ENCODE results near the gene MYPN. TPM values are rescaled to one million over a fixed set of nuclear protein-coding genes. Genes with fewer than 3 reads are reported as not detected.

MYPN gene
- total and polyA plus RNA-seq, 4 donors, result 0.01 to 0.08 (median 0.03) TPM; not detected in 1

- H3K4me3 ChIP-seq (ENCODE audit: low read depth in 1 of 3, low read length in 3 of 3), result no peak overlapping the region
- no peaks in the 10 kb centered on the region for H3K36me3 ChIP-seq (ENCODE audit: control insufficient read depth in 4 of 4, insufficient read depth in 3 of 4, low read depth in 1 of 4, low read length in 3 of 4)
- H3K9ac ChIP-seq (ENCODE audit: low read depth in 1 of 2, low read length in 2 of 2), result no peak overlapping the region
- TF ChIP-seq RXRA (IDR thresholded peaks at IDR 0.05) (peak; percentile 72 to 85), EGR1 (IDR thresholded peaks at IDR 0.05; ENCODE audit: low read depth in 2 of 2) (peak in 1 of 2 donors; percentile 62), YY1 (IDR thresholded peaks at IDR 0.05) (peak; percentile 87), HNF4A (conservative IDR thresholded peaks at IDR 0.05) (peak; percentile 48 to 69), TAF1 (conservative IDR thresholded peaks at IDR 0.05) (no peak), GABPA (IDR thresholded peaks at IDR 0.05 in 1 of 2, conservative IDR thresholded peaks at IDR 0.05 in 1 of 2) (peak in 1 of 2 donors; percentile 39), FOXA1 (IDR thresholded peaks at IDR 0.05) (peak; percentile 45), NR2F2 (IDR thresholded peaks at IDR 0.05) (peak; percentile 56), FOXA2 (IDR thresholded peaks at IDR 0.05) (peak; percentile 79), REST (IDR thresholded peaks at IDR 0.05) (no peak), RAD21 (IDR thresholded peaks at IDR 0.05) (peak; percentile 41 to 58), SP1 (IDR thresholded peaks at IDR 0.05) (peak; percentile 75), JUND (IDR thresholded peaks at IDR 0.05) (peak; percentile 95 to 97), HNF4G (IDR thresholded peaks at IDR 0.05) (no peak), CTCF (IDR thresholded peaks at IDR 0.05; ENCODE audit: low read depth, low read length, missing input control) (no peak), ZBTB33 (IDR thresholded peaks at IDR 0.05) (peak; percentile 61), ATF3 (IDR thresholded peaks at IDR 0.05) (peak; percentile 83), MAX (IDR thresholded peaks at IDR 0.05) (peak; percentile 22)
- DNase-seq (ENCODE audit: low spot score), result no peak
- WGBS, result 22% methylated on average over 8 of the region's 8 CpGs
- no peaks in the 10 kb centered on the region for H3K27me3 ChIP-seq (ENCODE audit: control insufficient read depth in 4 of 4, insufficient read depth in 4 of 4, low read length in 3 of 4)
- no peaks in the 10 kb centered on the region for H3K9me3 ChIP-seq (ENCODE audit: control insufficient read depth in 4 of 4, low read length in 3 of 4)
- peaks cover 0 to 6% (median 0%) of the 10 kb centered on the region in 4 donors for H3K4me1 ChIP-seq (ENCODE audit: control insufficient read depth in 4 of 4, insufficient read depth in 4 of 4, low read length in 3 of 4)
- peak overlapping the region; percentile 40 to 49 for H3K27ac ChIP-seq (ENCODE audit: low read depth in 1 of 2, low read length in 2 of 2)
Measured at GRCh38 chr10:68153473-68154210, 44.4 kb downstream of the MYPN start.
